T-cell (primary cell): ENCODE data around the gene SOCS6. TPM values are rescaled to one million over a fixed set of nuclear protein-coding genes. Genes with fewer than 3 reads are reported as not detected.

Source experiments
- ATAC-seq, 4 experiments: fragments of 200-7000 bp in 3 of 4; fragments of 150-1000 bp in 1 of 4; cut with Tn5 transposase; replicated peaks in 1 of 4; 1 replicate in 3 of 4; 2 replicates in 1 of 4; pipeline ENCODE4 v1.10.0; 2021; ENCODE audit warnings: moderate library complexity in 3 of 4, mild to moderate bottlenecking in 2 of 4, moderate number of reproducible peaks in 1 of 4
- CTCF ChIA-PET, 2 donors: fragments of 300-600 bp; sonication (Branson Sonifier 250); formaldehyde crosslinking; loops; one replicate each; lab custom pipeline; 2022; ENCODE audit warnings: antibody characterized with exemption in 2 of 2; lab: Charles Lee
- POLR2A ChIA-PET, 2 donors: fragments of 300-600 bp; sonication (Branson Sonifier 250); formaldehyde crosslinking; loops; one replicate each; lab custom pipeline; 2022; ENCODE audit warnings: antibody characterized with exemption in 2 of 2; lab: Charles Lee
- DNase-seq, 35 experiments: peaks; one replicate each; pipeline versions ENCODE4 v3.0.0 to v3.0.0-alpha.2; 2013 to 2023
- H3K27ac ChIP-seq: one replicate; pipeline ENCODE4 v1.5.1; 2013; ENCODE audit warnings: low read length
- H3K27me3 ChIP-seq, 2 experiments: replicated peaks in 1 of 2; 1 replicate in 1 of 2; 2 replicates in 1 of 2; pipeline versions ENCODE4 v1.6.1 to v1.7.0; 2013; ENCODE audit warnings: low read length in 1 of 2, mixed read lengths in 1 of 2; ENCODE audit not compliant: control insufficient read depth in 2 of 2, insufficient read depth in 2 of 2; ENCODE audit errors: extremely low read depth in 1 of 2
- H3K36me3 ChIP-seq, 2 donors: 1 replicate in 1 of 2; 2 replicates in 1 of 2; pipeline versions ENCODE4 v1.6.1 to v1.7.0; 2013; ENCODE audit warnings: low read length in 1 of 2; ENCODE audit not compliant: control insufficient read depth in 2 of 2, insufficient read depth in 1 of 2; ENCODE audit errors: extremely low read depth in 1 of 2
- H3K4me1 ChIP-seq, 2 experiments: 1 replicate in 1 of 2; 2 replicates in 1 of 2; pipeline versions ENCODE4 v1.6.1 to v1.7.0; 2013; ENCODE audit warnings: low read length in 2 of 2, mixed read lengths in 1 of 2; ENCODE audit not compliant: insufficient read depth in 2 of 2, control insufficient read depth in 1 of 2; ENCODE audit errors: extremely low read depth in 1 of 2
- H3K4me3 ChIP-seq, 2 donors: 1 replicate in 1 of 2; 2 replicates in 1 of 2; pipeline versions ENCODE4 v1.5.1 to v1.7.0; 2013; ENCODE audit warnings: mild to moderate bottlenecking in 2 of 2, low read length in 1 of 2, moderate library complexity in 1 of 2; ENCODE audit not compliant: control insufficient read depth in 1 of 2; ENCODE audit errors: extremely low read depth in 1 of 2
- H3K9me3 ChIP-seq: 2 replicates; pipeline ENCODE4 v1.7.0; 2013
- H3K27ac Mint-ChIP-seq, 2 donors: one replicate each; pipeline ENCODE4 v1.8.0; 2020 to 2021; ENCODE audit warnings: mild to moderate bottlenecking in 2 of 2, mixed read lengths in 2 of 2
- H3K27me3 Mint-ChIP-seq, 2 donors: one replicate each; pipeline ENCODE4 v1.8.0; 2021 to 2022; ENCODE audit warnings: mixed read lengths in 2 of 2
- H3K36me3 Mint-ChIP-seq: one replicate; pipeline ENCODE4 v1.8.0; 2021; ENCODE audit warnings: mixed read lengths
- H3K4me1 Mint-ChIP-seq, 3 donors: one replicate each; pipeline ENCODE4 v1.8.0; 2020 to 2022; ENCODE audit warnings: mixed read lengths in 3 of 3, mild to moderate bottlenecking in 1 of 3
- H3K4me3 Mint-ChIP-seq, 3 donors: one replicate each; pipeline ENCODE4 v1.8.0; 2020 to 2022; ENCODE audit warnings: mild to moderate bottlenecking in 3 of 3, mixed read lengths in 3 of 3, moderate library complexity in 3 of 3
- H3K9me3 Mint-ChIP-seq, 3 donors: one replicate each; pipeline ENCODE4 v1.8.0; 2020 to 2022; ENCODE audit warnings: mixed read lengths in 3 of 3
- WGBS: methylation state at CpG from one replicate; pipeline ENCODE4 v1.1.5; 2013; ENCODE audit warnings: missing lambda C conversion rate; ENCODE audit not compliant: insufficient coverage; 5-methylcytosine and 5-hydroxymethylcytosine counted together
- total RNA-seq, 35 experiments: library from RNA in 6 of 35; stranded (reverse) in 6 of 35; fragments of 120-200 nt in 1 of 35; gene quantifications; one replicate each; pipeline versions ENCODE4 v1.2.1 to v1.2.4 and lab custom pipeline; 2013 to 2026

Gene SOCS6
- total RNA-seq, 5 donors from 2014 or later (not counting 1 experiment from before 2014, with no cell fraction given), result 0.30 to 2.1 (median 1.3) TPM

DNA sequence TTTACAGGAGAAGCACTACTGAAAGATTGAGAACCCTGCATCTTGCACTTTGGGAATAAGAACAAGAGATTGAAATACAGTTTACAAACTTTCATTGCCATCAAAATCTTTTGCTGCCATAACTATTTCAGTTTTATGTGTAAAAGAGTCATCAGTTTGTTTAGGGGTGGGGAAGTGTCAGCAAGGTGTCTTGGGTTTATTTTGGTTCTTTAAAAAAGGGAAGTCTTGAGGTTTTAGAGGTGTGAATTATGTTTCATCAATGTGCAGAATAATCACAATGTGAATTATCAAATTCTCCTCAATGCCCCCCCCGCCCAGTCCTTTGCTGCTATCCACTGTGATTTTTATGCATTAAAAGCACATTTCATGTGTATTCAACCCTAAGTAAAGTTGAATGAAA lies 37.4 kb downstream of the SOCS6 start:
- H3K9me3 Mint-ChIP-seq, result no peaks in the 10 kb centered on the region
- ChIA-PET POLR2A (no interaction called here), CTCF (no interaction called here)
- H3K27ac ChIP-seq, result no peak overlapping the region
- no peaks in the 10 kb centered on the region for H3K36me3 Mint-ChIP-seq
- peaks cover 0 to 3% (median 0%) of the 10 kb centered on the region in 3 donors for H3K4me1 Mint-ChIP-seq
- peaks cover 0 to 5% of the 10 kb centered on the region in 2 donors for H3K36me3 ChIP-seq
- DNase-seq (no peak), ATAC-seq (no peak)
- WGBS, result no CpG with 5 or more reads among the region's 1 CpG
- no peaks in the 10 kb centered on the region for H3K9me3 ChIP-seq
- peaks cover 0 to 5% of the 10 kb centered on the region in 2 donors for H3K27me3 Mint-ChIP-seq
- H3K27ac Mint-ChIP-seq, result no peak overlapping the region
- H3K27me3 ChIP-seq, result peaks cover 0 to 3% of the 10 kb centered on the region in 2 experiments
- H3K4me3 Mint-ChIP-seq, result no peak overlapping the region
- H3K4me3 ChIP-seq, result no peak overlapping the region
- H3K4me1 ChIP-seq, result peaks cover 0 to 2% of the 10 kb centered on the region in 2 experiments

DNA sequence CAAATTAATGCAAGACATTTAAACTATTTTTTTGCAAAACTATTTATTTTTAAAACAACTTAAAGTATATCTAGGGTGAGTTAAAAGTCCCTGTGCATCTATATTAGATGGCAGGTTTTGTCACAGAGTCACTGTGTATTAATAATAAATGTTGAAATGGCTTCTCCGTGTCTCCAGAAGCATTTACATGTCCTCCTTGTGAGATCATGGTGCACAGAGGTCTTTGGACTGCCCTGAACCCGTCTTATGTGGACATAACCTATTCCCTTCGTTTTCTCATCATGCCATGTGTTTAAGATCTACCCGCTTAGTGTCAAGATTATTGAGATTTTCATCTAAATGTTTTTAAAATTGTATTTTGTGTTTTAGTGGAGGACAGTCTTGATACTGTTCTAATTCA lies 39.3 kb downstream of the SOCS6 start:
- Mint-ChIP-seq H3K27ac (no peak overlapping the region), H3K4me1 (peaks cover 0 to 3% (median 0%) of the 10 kb centered on the region in 3 donors), H3K4me3 (no peak overlapping the region), H3K9me3 (no peaks in the 10 kb centered on the region), H3K36me3 (no peaks in the 10 kb centered on the region), H3K27me3 (peaks cover 0 to 7% of the 10 kb centered on the region in 2 donors)
- Histone ChIP-seq H3K4me3 (no peak overlapping the region), H3K36me3 (peaks cover 0 to 5% of the 10 kb centered on the region in 2 donors), H3K9me3 (no peaks in the 10 kb centered on the region), H3K4me1 (peaks cover 0 to 2% of the 10 kb centered on the region in 2 experiments), H3K27ac (no peak overlapping the region), H3K27me3 (peaks cover 0 to 3% of the 10 kb centered on the region in 2 experiments)
- ChIA-PET POLR2A (no interaction called here), CTCF (no interaction called here)
- no peak for DNase-seq
- no peak for ATAC-seq
- 94% methylated on average over 2 of the region's 4 CpGs for WGBS

DNA sequence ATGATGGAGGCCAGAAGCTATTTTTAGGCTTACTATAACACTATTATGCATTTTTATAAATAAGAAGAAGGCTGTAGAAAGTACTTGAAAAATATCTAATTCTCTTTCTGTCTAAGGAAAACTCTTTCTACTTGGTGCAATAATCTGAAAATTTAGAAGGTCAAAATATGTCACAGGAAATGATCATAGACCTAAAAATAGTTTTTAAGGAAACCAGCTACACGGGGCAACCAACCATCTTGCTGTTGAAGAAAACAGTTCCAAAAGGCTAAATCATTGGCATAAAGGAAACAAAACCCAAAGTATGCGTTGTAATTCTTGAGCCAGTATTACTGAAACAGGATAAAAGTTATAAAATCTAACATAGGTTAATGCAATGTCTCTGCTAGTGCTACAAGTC lies 40.2 kb downstream of the SOCS6 start:
- DNase-seq (no peak), ATAC-seq (no peak)
- H3K4me1 Mint-ChIP-seq, result peaks cover 0 to 3% (median 0%) of the 10 kb centered on the region in 3 donors
- H3K36me3 ChIP-seq, result peaks cover 0 to 5% of the 10 kb centered on the region in 2 donors
- H3K4me3 ChIP-seq, result no peak overlapping the region
- peaks cover 0 to 2% (median 0%) of the 10 kb centered on the region in 3 donors for H3K9me3 Mint-ChIP-seq
- ChIA-PET CTCF (no interaction called here), POLR2A (no interaction called here)
- no peaks in the 10 kb centered on the region for H3K36me3 Mint-ChIP-seq
- no peak overlapping the region for H3K27ac Mint-ChIP-seq
- peaks cover 1% of the 10 kb centered on the region for H3K9me3 ChIP-seq
- H3K27ac ChIP-seq, result no peak overlapping the region
- H3K4me3 Mint-ChIP-seq, result no peak overlapping the region
- peaks cover 0 to 7% of the 10 kb centered on the region in 2 donors for H3K27me3 Mint-ChIP-seq
- H3K27me3 ChIP-seq, result peaks cover 0 to 3% of the 10 kb centered on the region in 2 experiments
- H3K4me1 ChIP-seq, result peaks cover 0 to 2% of the 10 kb centered on the region in 2 experiments
- no CpG with 5 or more reads among the region's 2 CpGs for WGBS

DNA sequence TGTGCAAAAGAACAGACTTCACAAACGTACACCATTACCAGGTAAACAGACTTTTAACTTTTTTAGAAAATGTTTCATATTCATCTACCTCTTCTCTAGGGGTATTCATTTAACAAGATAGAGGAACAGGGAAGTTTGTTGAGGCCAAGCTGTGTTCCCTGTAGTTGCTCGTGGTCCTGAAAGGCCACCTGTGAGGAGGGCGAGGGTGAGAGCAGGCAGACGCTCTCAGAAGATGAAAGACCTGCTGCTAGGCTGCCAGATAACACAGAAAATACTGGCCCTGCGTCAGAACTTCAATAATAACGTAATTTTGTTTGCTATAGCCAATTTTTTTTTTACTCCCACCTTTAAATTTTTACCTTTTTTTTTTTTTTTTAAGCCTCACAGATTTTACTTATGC lies 42.0 kb downstream of the SOCS6 start:
- Histone ChIP-seq H3K27me3 (no peaks in the 10 kb centered on the region), H3K4me3 (no peak overlapping the region), H3K27ac (no peak overlapping the region), H3K4me1 (peaks cover 0 to 2% of the 10 kb centered on the region in 2 experiments), H3K36me3 (no peaks in the 10 kb centered on the region), H3K9me3 (peaks cover 3% of the 10 kb centered on the region)
- no peak overlapping the region for H3K27ac Mint-ChIP-seq
- POLR2A ChIA-PET, result no interaction called here
- DNase-seq (no peak), ATAC-seq (no peak)
- 72% methylated on average over 4 of the region's 6 CpGs for WGBS
- CTCF ChIA-PET, result no interaction called here
- H3K27me3 Mint-ChIP-seq, result peaks cover 0 to 7% of the 10 kb centered on the region in 2 donors
- no peaks in the 10 kb centered on the region for H3K36me3 Mint-ChIP-seq
- peaks cover 0 to 7% (median 7%) of the 10 kb centered on the region in 3 donors for H3K9me3 Mint-ChIP-seq
- no peak overlapping the region for H3K4me3 Mint-ChIP-seq
- peaks cover 0 to 3% (median 0%) of the 10 kb centered on the region in 3 donors for H3K4me1 Mint-ChIP-seq

DNA sequence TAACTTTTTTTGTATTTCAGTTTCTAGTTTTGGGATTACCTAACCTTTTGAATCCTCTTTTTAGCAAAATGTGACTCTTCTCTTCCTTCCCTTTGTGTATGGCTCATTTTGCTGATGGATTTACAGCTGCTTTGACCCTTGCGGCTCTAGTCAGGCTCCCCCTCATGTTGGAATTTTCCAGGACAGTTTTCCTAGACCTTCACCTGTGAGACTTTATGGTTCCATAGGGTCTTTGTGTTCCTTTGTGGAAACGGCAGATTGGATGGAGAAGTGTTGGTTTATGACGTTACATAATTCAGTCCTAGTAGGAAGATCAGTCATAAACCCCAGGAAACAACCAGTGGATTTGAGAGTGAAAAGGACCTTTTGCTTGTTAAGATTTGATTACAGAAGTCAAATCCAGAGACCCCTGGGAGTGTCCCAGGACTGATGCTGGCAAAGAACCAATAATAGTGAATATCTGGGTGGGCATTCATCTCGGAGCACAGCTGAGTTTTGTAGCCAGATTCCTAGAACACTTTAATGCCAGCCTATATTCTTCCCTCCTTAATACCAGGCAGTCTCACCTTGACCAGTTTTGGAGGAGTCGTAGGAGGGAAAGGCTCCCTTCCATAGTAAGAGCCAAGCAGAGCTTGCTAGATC lies 42.7 kb downstream of the SOCS6 start:
- Histone ChIP-seq H3K9me3 (peaks cover 3% of the 10 kb centered on the region), H3K27ac (no peak overlapping the region), H3K36me3 (no peaks in the 10 kb centered on the region), H3K4me1 (peaks cover 0 to 2% of the 10 kb centered on the region in 2 experiments), H3K27me3 (no peaks in the 10 kb centered on the region), H3K4me3 (no peak overlapping the region)
- ChIA-PET CTCF (no interaction called here), POLR2A (no interaction called here)
- H3K27me3 Mint-ChIP-seq, result peaks cover 0 to 7% of the 10 kb centered on the region in 2 donors
- ATAC-seq (no peak), DNase-seq (no peak)
- peaks cover 0 to 3% (median 0%) of the 10 kb centered on the region in 3 donors for H3K4me1 Mint-ChIP-seq
- 100% methylated on average over 2 of the region's 5 CpGs for WGBS
- no peaks in the 10 kb centered on the region for H3K36me3 Mint-ChIP-seq
- H3K4me3 Mint-ChIP-seq, result no peak overlapping the region
- H3K9me3 Mint-ChIP-seq, result peaks cover 0 to 7% (median 7%) of the 10 kb centered on the region in 3 donors
- no peak overlapping the region for H3K27ac Mint-ChIP-seq

DNA sequence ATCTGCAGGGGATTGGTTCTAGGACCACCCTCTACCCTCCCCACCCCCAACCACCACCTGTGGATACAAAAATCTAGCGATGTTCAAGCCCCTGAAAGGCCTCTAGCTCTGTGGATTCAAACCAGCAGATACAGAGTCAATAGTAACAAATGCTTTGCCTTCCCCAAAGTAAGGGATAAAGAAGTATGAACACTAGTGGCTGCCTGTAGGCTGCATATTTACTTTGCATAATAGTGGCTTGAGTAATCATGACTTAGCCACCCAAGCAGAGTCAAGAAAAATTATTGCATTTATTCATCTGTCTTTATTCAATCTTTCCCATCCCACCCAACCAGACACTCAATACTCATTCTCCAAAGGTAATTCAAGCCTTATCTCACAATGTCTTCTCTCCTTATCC lies 43.8 kb downstream of the SOCS6 start:
- H3K27me3 Mint-ChIP-seq, result peaks cover 0 to 7% of the 10 kb centered on the region in 2 donors
- H3K4me1 ChIP-seq, result peaks cover 0 to 2% of the 10 kb centered on the region in 2 experiments
- H3K9me3 ChIP-seq, result peaks cover 3% of the 10 kb centered on the region
- H3K36me3 ChIP-seq, result no peaks in the 10 kb centered on the region
- CTCF ChIA-PET, result no interaction called here
- peaks cover 0 to 3% (median 0%) of the 10 kb centered on the region in 3 donors for H3K4me1 Mint-ChIP-seq
- no peaks in the 10 kb centered on the region for H3K36me3 Mint-ChIP-seq
- POLR2A ChIA-PET, result no interaction called here
- no CpG with 5 or more reads among the region's 1 CpG for WGBS
- peaks cover 0 to 7% (median 7%) of the 10 kb centered on the region in 3 donors for H3K9me3 Mint-ChIP-seq
- H3K27ac ChIP-seq, result no peak overlapping the region
- H3K27me3 ChIP-seq, result no peaks in the 10 kb centered on the region
- H3K27ac Mint-ChIP-seq, result no peak overlapping the region
- no peak for DNase-seq
- H3K4me3 Mint-ChIP-seq, result no peak overlapping the region
- ATAC-seq, result no peak
- H3K4me3 ChIP-seq, result no peak overlapping the region
